ENCODE results near the gene SCAP. TPM values are rescaled to one million over a fixed set of nuclear protein-coding genes. Genes with fewer than 3 reads are reported as not detected.

The SCAP gene
- total RNA-seq, 2 experiments from 2014 or later = 58.3 to 60.3 TPM

GRCh38 chr3:47427866-47428265, 47.9 kb downstream of the SCAP start:
- no peak for ATAC-seq (ENCODE audit: poor library complexity)
- no peak overlapping the region for H3K4me3 ChIP-seq (ENCODE audit: low read length)
- no peaks in the 10 kb centered on the region for H3K4me1 ChIP-seq (ENCODE audit: insufficient read depth, low read length)
- intact Hi-C loops (cut with DNase I, micrococcal nuclease) = no loop called here
- ChIA-PET POLR2A (no interaction called here), CTCF (no interaction called here)
- no peak overlapping the region for H3K4me3 Mint-ChIP-seq
- TF ChIP-seq CTCF (IDR thresholded peaks at IDR 0.05) = no peak
- H3K9me3 ChIP-seq (ENCODE audit: control insufficient read depth in 1 of 2, insufficient read depth in 1 of 2, low read length in 2 of 2) = no peaks in the 10 kb centered on the region
- H3K4me1 Mint-ChIP-seq (ENCODE audit: low read depth) = no peaks in the 10 kb centered on the region
- DNase-seq = no peak
- no peaks in the 10 kb centered on the region for H3K27me3 ChIP-seq (ENCODE audit: control insufficient read depth in 1 of 2, insufficient read depth in 2 of 2, low read length in 2 of 2)
- no peak overlapping the region for H3K27ac Mint-ChIP-seq
- H3K36me3 Mint-ChIP-seq (ENCODE audit: low read depth) = peaks cover 67% of the 10 kb centered on the region
- H3K27me3 Mint-ChIP-seq = no peaks in the 10 kb centered on the region
- no peaks in the 10 kb centered on the region for H3K9me3 Mint-ChIP-seq
- H3K27ac ChIP-seq (ENCODE audit: low read depth in 1 of 2, low read length in 2 of 2) = no peak overlapping the region
- peaks cover 78% of the 10 kb centered on the region for H3K36me3 ChIP-seq (ENCODE audit: insufficient read depth, low read length)

- CTCF ChIA-PET = no interaction called here
- intact Hi-C loops (cut with DNase I, micrococcal nuclease) = no loop called here
- peaks cover 64% of the 10 kb centered on the region for H3K36me3 ChIP-seq (ENCODE audit: insufficient read depth, low read length)
Measured at GRCh38 chr3:47425959-47426358, 49.8 kb downstream of the SCAP start.

GRCh38 chr3:47425383-47425778, 50.4 kb downstream of the SCAP start:
- H3K27ac Mint-ChIP-seq = no peak overlapping the region
- peaks cover 56% of the 10 kb centered on the region for H3K36me3 Mint-ChIP-seq (ENCODE audit: low read depth)
- Histone ChIP-seq H3K27ac (ENCODE audit: low read depth in 1 of 2, low read length in 2 of 2) (no peak overlapping the region), H3K27me3 (ENCODE audit: control insufficient read depth in 1 of 2, insufficient read depth in 2 of 2, low read length in 2 of 2) (no peaks in the 10 kb centered on the region), H3K36me3 (ENCODE audit: insufficient read depth, low read length) (peaks cover 60% of the 10 kb centered on the region), H3K4me3 (ENCODE audit: low read length) (no peak overlapping the region), H3K9me3 (ENCODE audit: control insufficient read depth in 1 of 2, insufficient read depth in 1 of 2, low read length in 2 of 2) (no peaks in the 10 kb centered on the region), H3K4me1 (ENCODE audit: insufficient read depth, low read length) (peaks cover 17% of the 10 kb centered on the region)
- H3K27me3 Mint-ChIP-seq = no peaks in the 10 kb centered on the region
- ATAC-seq (ENCODE audit: poor library complexity) = no peak
- POLR2A ChIA-PET = no interaction called here
- DNase-seq = no peak
- TF ChIP-seq CTCF (IDR thresholded peaks at IDR 0.05) = no peak
- H3K4me1 Mint-ChIP-seq (ENCODE audit: low read depth) = peaks cover 12% of the 10 kb centered on the region
- intact Hi-C loops (cut with DNase I, micrococcal nuclease) = no loop called here
- no peak overlapping the region for H3K4me3 Mint-ChIP-seq
- CTCF ChIA-PET = no interaction called here
- H3K9me3 Mint-ChIP-seq = no peaks in the 10 kb centered on the region

More at GRCh38 chr3:47425959-47426358, 49.8 kb downstream of the SCAP start:
- no peak for DNase-seq
- Histone ChIP-seq H3K9me3 (ENCODE audit: control insufficient read depth in 1 of 2, insufficient read depth in 1 of 2, low read length in 2 of 2) (no peaks in the 10 kb centered on the region), H3K27ac (ENCODE audit: low read depth in 1 of 2, low read length in 2 of 2) (no peak overlapping the region), H3K4me3 (ENCODE audit: low read length) (no peak overlapping the region), H3K27me3 (ENCODE audit: control insufficient read depth in 1 of 2, insufficient read depth in 2 of 2, low read length in 2 of 2) (no peaks in the 10 kb centered on the region), H3K4me1 (ENCODE audit: insufficient read depth, low read length) (peaks cover 13% of the 10 kb centered on the region)
- Mint-ChIP-seq H3K27me3 (no peaks in the 10 kb centered on the region), H3K4me1 (ENCODE audit: low read depth) (peaks cover 9% of the 10 kb centered on the region), H3K9me3 (no peaks in the 10 kb centered on the region), H3K36me3 (ENCODE audit: low read depth) (peaks cover 59% of the 10 kb centered on the region), H3K27ac (no peak overlapping the region), H3K4me3 (no peak overlapping the region)
- no peak for TF ChIP-seq CTCF (IDR thresholded peaks at IDR 0.05)
- POLR2A ChIA-PET = no interaction called here
- no peak for ATAC-seq (ENCODE audit: poor library complexity)

Data from CD4-positive, alpha-beta T cell (primary cell).